Body of pancreas (tissue), 4 donors: ENCODE measurements around the gene HSD17B4. TPM values are rescaled to one million over a fixed set of nuclear protein-coding genes. Genes with fewer than 3 reads are reported as not detected.

ENCODE experiments used
- ATAC-seq: fragments of 150-250 bp; one replicate; pipeline ENCODE4 v1.9.1; 2016
- DNase-seq, 4 donors: peaks; one replicate each; pipeline ENCODE4 v3.0.0-alpha.2; 2019
- H3K27ac ChIP-seq, 4 donors: fragments of 200-600 bp; sonication (generic); 1 replicate in 3 of 4; 2 replicates in 1 of 4; pipeline versions ENCODE4 v1.5.1 to v1.6.1; 2016 to 2019; ENCODE audit warnings: mild to moderate bottlenecking in 1 of 4, mixed read lengths in 1 of 4, moderate library complexity in 1 of 4
- H3K27me3 ChIP-seq, 2 donors: fragments of 200-600 bp; sonication (generic); one replicate each; pipeline ENCODE4 v1.6.0; 2016; ENCODE audit warnings: mild to moderate bottlenecking in 1 of 2
- H3K36me3 ChIP-seq, 2 donors: fragments of 200-600 bp; sonication (generic); replicated peaks in 1 of 2; 2 replicates each; pipeline ENCODE4 v1.5.1; 2016; ENCODE audit warnings: low read depth in 2 of 2; ENCODE audit not compliant: insufficient read depth in 1 of 2
- H3K4me1 ChIP-seq: fragments of 200-600 bp; sonication (generic); one replicate; pipeline ENCODE4 v1.6.0; 2016
- H3K4me3 ChIP-seq, 2 donors: fragments of 200-600 bp; sonication (generic); 1 replicate in 1 of 2; 2 replicates in 1 of 2; pipeline ENCODE4 v1.5.1; 2016 to 2019
- H3K9me3 ChIP-seq, 3 donors: fragments of 200-600 bp; sonication (generic); 1 replicate in 2 of 3; 2 replicates in 1 of 3; pipeline ENCODE4 v1.5.1; 2016
- CTCF ChIP-seq, 7 experiments: fragments of 450-650 bp in 4 of 7; fragments of 200-600 bp in 3 of 7; sonication (generic) in 3 of 7; IDR thresholded peaks; one replicate each; pipeline ENCODE4 v1.5.1; 2016 to 2019; ENCODE audit warnings: antibody characterized with exemption in 7 of 7
- POLR2A ChIP-seq, 3 donors: fragments of 450-650 bp; IDR thresholded peaks; one replicate each; pipeline ENCODE4 v1.6.1; 2016; ENCODE audit warnings: antibody characterized with exemption in 3 of 3, mild to moderate bottlenecking in 2 of 3
- WGBS, 2 donors: methylation state at CpG; one replicate each; pipeline ENCODE4 v1.1.5; 2017; 5-methylcytosine and 5-hydroxymethylcytosine counted together
- intact Hi-C: fragments of 100-400 bp; cut with DNase I; formaldehyde crosslinking; loops from one replicate; pipeline ENCODE4 v1.15.1; 2023
- total RNA-seq, 2 donors: library from RNA; depleted of rRNA; stranded (reverse); fragments of >200 nt; gene quantifications; one replicate each; pipeline ENCODE4 v1.1.0, GENCODE V29; 2016

HSD17B4 gene
- total RNA-seq, 2 donors from 2014 or later = 97.2 to 98.6 TPM

- H3K27me3 ChIP-seq = no peaks in the 10 kb centered on the region
- no peaks in the 10 kb centered on the region for H3K36me3 ChIP-seq
- H3K27ac ChIP-seq = peak overlapping the region in 1 of 4 donors; percentile 97
- ATAC-seq = no peak
- peaks cover 20% of the 10 kb centered on the region for H3K4me1 ChIP-seq
- intact Hi-C loops = no loop called here
- DNase-seq = no peak
- TF ChIP-seq POLR2A (IDR thresholded peaks at IDR 0.05) (no peak), CTCF (IDR thresholded peaks at IDR 0.05) (no peak)
- 78 to 84% methylated on average over 4 of the region's 4 CpGs for WGBS, 2 donors
- peaks cover 0 to 9% (median 0%) of the 10 kb centered on the region in 3 donors for H3K9me3 ChIP-seq
- no peak overlapping the region for H3K4me3 ChIP-seq
These were observed 736 bp upstream of the HSD17B4 start for GRCh38 chr5:119451561-119451960.

- no peak for TF ChIP-seq POLR2A (IDR thresholded peaks at IDR 0.05)
- no peak for TF ChIP-seq CTCF (IDR thresholded peaks at IDR 0.05)
- Histone ChIP-seq H3K4me3 (peak overlapping the region in 1 of 2 donors; percentile 71), H3K36me3 (no peaks in the 10 kb centered on the region), H3K9me3 (peaks cover 0 to 9% (median 0%) of the 10 kb centered on the region in 3 donors), H3K4me1 (peaks cover 20% of the 10 kb centered on the region), H3K27me3 (no peaks in the 10 kb centered on the region), H3K27ac (peak overlapping the region; percentile 76 to 98 (median 98))
- ATAC-seq (no peak), DNase-seq (no peak)
- intact Hi-C loops = no loop called here
- 20 to 26% methylated on average over 6 of the region's 6 CpGs for WGBS, 2 donors
These were observed 281 bp upstream of the HSD17B4 start for GRCh38 chr5:119452060-119452372.

GRCh38 chr5:119453040-119453373 is 710 bp downstream of the HSD17B4 start:
- intact Hi-C loops = no loop called here
- Histone ChIP-seq H3K4me3 (peak overlapping the region; percentile 71 to 84), H3K9me3 (peaks cover 0 to 9% (median 0%) of the 10 kb centered on the region in 3 donors), H3K4me1 (peaks cover 20% of the 10 kb centered on the region), H3K27me3 (no peaks in the 10 kb centered on the region), H3K27ac (peak overlapping the region; percentile 76 to 98 (median 98)), H3K36me3 (no peaks in the 10 kb centered on the region)
- WGBS, 2 donors = 0 to 4% methylated on average over 12 of the region's 12 CpGs
- ATAC-seq = peak; percentile 23
- peak; percentile 22 to 40 (median 31) for DNase-seq
- no peak for TF ChIP-seq POLR2A (IDR thresholded peaks at IDR 0.05)
- TF ChIP-seq CTCF (IDR thresholded peaks at IDR 0.05) = no peak

- DNase-seq (no peak), ATAC-seq (no peak)
- H3K9me3 ChIP-seq = peaks cover 0 to 9% (median 0%) of the 10 kb centered on the region in 3 donors
- no peaks in the 10 kb centered on the region for H3K36me3 ChIP-seq
- H3K27me3 ChIP-seq = no peaks in the 10 kb centered on the region
- 79 to 81% methylated on average over 3 of the region's 3 CpGs for WGBS, 2 donors
- intact Hi-C loops = no loop called here
- TF ChIP-seq CTCF (IDR thresholded peaks at IDR 0.05) (no peak), POLR2A (IDR thresholded peaks at IDR 0.05) (no peak)
- no peak overlapping the region for H3K4me3 ChIP-seq
- peaks cover 31% of the 10 kb centered on the region for H3K4me1 ChIP-seq
- H3K27ac ChIP-seq = no peak overlapping the region
These were observed 1.9 kb downstream of the HSD17B4 start for GRCh38 chr5:119454171-119454570.

GRCh38 chr5:119458911-119459632 is 6.8 kb downstream of the HSD17B4 start:
- H3K4me1 ChIP-seq = peaks cover 20% of the 10 kb centered on the region
- H3K4me3 ChIP-seq = no peak overlapping the region
- no peaks in the 10 kb centered on the region for H3K36me3 ChIP-seq
- ATAC-seq (no peak), DNase-seq (no peak)
- no peak for TF ChIP-seq CTCF (IDR thresholded peaks at IDR 0.05)
- no peak for TF ChIP-seq POLR2A (IDR thresholded peaks at IDR 0.05)
- H3K27ac ChIP-seq = no peak overlapping the region
- H3K27me3 ChIP-seq = no peaks in the 10 kb centered on the region
- WGBS, 2 donors = 57 to 62% methylated on average over 4 of the region's 4 CpGs
- H3K9me3 ChIP-seq = no peaks in the 10 kb centered on the region
- intact Hi-C loops = no loop called here
